IgD-negative memory B cell (primary cell): ENCODE measurements around the gene MTNR1A. TPM values are rescaled to one million over a fixed set of nuclear protein-coding genes. Genes with fewer than 3 reads are reported as not detected.

Source experiments
- H3K27ac Mint-ChIP-seq, 3 donors: one replicate each; pipeline ENCODE4 v1.8.0; 2020 to 2022; ENCODE audit warnings: mild to moderate bottlenecking in 3 of 3, mixed read lengths in 3 of 3, moderate library complexity in 1 of 3
- H3K27me3 Mint-ChIP-seq: one replicate; pipeline ENCODE4 v1.8.0; 2021; ENCODE audit warnings: mixed read lengths
- H3K36me3 Mint-ChIP-seq: one replicate; pipeline ENCODE4 v1.8.0; 2020; ENCODE audit warnings: mild to moderate bottlenecking, mixed read lengths
- H3K4me1 Mint-ChIP-seq, 3 donors: one replicate each; pipeline ENCODE4 v1.8.0; 2020 to 2022; ENCODE audit warnings: mixed read lengths in 3 of 3, mild to moderate bottlenecking in 1 of 3
- H3K4me3 Mint-ChIP-seq, 4 donors: one replicate each; pipeline ENCODE4 v1.8.0; 2020 to 2022; ENCODE audit warnings: mild to moderate bottlenecking in 4 of 4, mixed read lengths in 4 of 4, moderate library complexity in 3 of 4
- H3K9me3 Mint-ChIP-seq, 3 donors: one replicate each; pipeline ENCODE4 v1.8.0; 2020 to 2021; ENCODE audit warnings: mixed read lengths in 3 of 3, mild to moderate bottlenecking in 1 of 3
- polyA plus RNA-seq: library from polyadenylated mRNA; unstranded; fragments of 300-500 nt; fragmentation: Illumina TruSeq; gene quantifications from one replicate; pipeline ENCODE4 v1.2.3, GENCODE V29; 2021

The MTNR1A gene
- polyA plus RNA-seq, 1 donor from 2014 or later: not detected

DNA sequence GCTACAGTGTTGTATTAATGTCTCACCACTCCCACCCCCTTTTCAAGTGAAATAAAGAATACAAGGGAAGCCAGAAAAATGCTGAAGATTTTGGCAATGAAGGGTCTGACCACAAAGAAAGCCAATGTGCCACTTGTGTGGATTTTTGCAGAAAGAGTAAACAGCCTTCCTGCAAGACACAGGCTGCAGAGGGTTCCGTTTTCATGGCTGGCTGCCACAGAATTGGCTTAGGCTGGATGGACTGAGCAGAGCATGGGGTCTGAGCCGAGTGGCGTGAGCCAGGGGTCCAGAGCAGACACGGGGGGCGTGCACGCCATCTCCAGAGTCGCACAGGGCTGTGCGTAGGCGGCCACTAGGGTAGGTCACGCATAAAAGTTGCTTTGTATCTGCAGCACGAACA, 69.2 kb downstream of the MTNR1A start:
- H3K27me3 Mint-ChIP-seq: no peaks in the 10 kb centered on the region
- no peak overlapping the region for H3K4me3 Mint-ChIP-seq
- no peaks in the 10 kb centered on the region for H3K36me3 Mint-ChIP-seq
- peaks cover 2 to 11% (median 5%) of the 10 kb centered on the region in 3 donors for H3K9me3 Mint-ChIP-seq
- H3K27ac Mint-ChIP-seq: no peak overlapping the region
- H3K4me1 Mint-ChIP-seq: no peaks in the 10 kb centered on the region

- H3K36me3 Mint-ChIP-seq: no peaks in the 10 kb centered on the region
- H3K27ac Mint-ChIP-seq: no peak overlapping the region
- H3K9me3 Mint-ChIP-seq: peaks cover 0 to 9% (median 4%) of the 10 kb centered on the region in 3 donors
- H3K4me3 Mint-ChIP-seq: no peak overlapping the region
- no peaks in the 10 kb centered on the region for H3K27me3 Mint-ChIP-seq
- no peaks in the 10 kb centered on the region for H3K4me1 Mint-ChIP-seq
These were observed 69.8 kb downstream of the MTNR1A start for GRCh38 chr4:186485561-186486062.

- no peaks in the 10 kb centered on the region for H3K27me3 Mint-ChIP-seq
These were observed 70.2 kb downstream of the MTNR1A start for GRCh38 chr4:186485150-186485549.

DNA sequence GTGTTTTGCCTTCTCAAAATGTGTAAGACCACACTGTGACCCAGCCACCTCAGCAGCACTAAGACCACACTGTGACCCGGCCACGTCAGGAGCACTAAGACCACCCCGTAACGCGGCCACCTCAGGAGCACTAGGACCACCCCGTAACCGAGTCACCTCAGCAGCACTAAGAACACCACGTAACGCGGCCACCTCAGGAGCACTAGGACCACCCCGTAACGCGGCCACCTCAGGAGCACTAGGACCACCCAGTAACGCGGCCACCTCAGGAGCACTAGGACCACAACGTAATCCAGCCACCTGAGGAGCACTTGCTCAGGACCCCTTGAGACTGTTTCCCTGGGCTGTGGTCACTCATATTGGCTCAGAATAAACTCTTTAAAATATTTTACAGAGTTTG, 71.7 kb downstream of the MTNR1A start:
- Mint-ChIP-seq H3K27me3 (no peaks in the 10 kb centered on the region), H3K4me3 (peak overlapping the region in 1 of 4 donors; percentile 26), H3K27ac (no peak overlapping the region), H3K36me3 (no peaks in the 10 kb centered on the region), H3K9me3 (peaks cover 0 to 5% (median 0%) of the 10 kb centered on the region in 3 donors), H3K4me1 (no peaks in the 10 kb centered on the region)

More at GRCh38 chr4:186485150-186485549, 70.2 kb downstream of the MTNR1A start:
- Mint-ChIP-seq H3K4me1 (no peaks in the 10 kb centered on the region), H3K27ac (no peak overlapping the region), H3K36me3 (no peaks in the 10 kb centered on the region), H3K9me3 (peaks cover 0 to 5% (median 0%) of the 10 kb centered on the region in 3 donors), H3K4me3 (no peak overlapping the region)

Other genes starting within 250 kb of the MTNR1A start
- gene FAT1, start 168.3 kb upstream of the MTNR1A start, polyA plus RNA-seq: not detected